ENCODE results near the gene FITM2.
"Not testable (repeated sequence)": the region's sequence is repeated elsewhere in the genome, so short reads cannot be mapped to it uniquely, and the experiment has no call there.

The FITM2 gene

DNA sequence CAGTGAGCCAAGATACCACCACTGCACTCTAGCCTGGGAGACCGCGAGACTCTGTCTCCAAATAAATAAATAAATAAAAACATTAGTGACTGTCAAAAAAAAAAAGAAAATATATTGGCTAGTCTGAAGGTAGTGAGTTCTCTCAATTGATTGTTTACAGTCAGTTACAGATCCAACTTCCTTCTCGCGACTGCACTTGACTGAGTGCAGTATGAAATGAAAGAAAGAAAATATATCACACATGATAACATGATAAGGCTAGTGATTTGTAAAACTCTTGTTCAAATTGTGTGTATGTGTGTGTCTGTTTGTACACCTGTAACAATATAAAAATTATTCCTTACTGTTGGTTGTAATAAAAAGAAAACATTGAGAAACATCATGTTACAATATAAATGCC, 33.7 kb upstream of the FITM2 start:
- TF ChIP-seq ZNF274 (IDR thresholded peaks at IDR 0.05; ENCODE audit: low read depth, low read length): no peak
- H3K4me3 ChIP-seq (ENCODE audit: low read length): no peak overlapping the region

- H3K4me3 ChIP-seq (ENCODE audit: low read length): no peak overlapping the region
- no peak for TF ChIP-seq ZNF274 (IDR thresholded peaks at IDR 0.05; ENCODE audit: low read depth, low read length)
Observed at GRCh38 chr20:44343162-44343675, 32.2 kb upstream of the FITM2 start.

DNA sequence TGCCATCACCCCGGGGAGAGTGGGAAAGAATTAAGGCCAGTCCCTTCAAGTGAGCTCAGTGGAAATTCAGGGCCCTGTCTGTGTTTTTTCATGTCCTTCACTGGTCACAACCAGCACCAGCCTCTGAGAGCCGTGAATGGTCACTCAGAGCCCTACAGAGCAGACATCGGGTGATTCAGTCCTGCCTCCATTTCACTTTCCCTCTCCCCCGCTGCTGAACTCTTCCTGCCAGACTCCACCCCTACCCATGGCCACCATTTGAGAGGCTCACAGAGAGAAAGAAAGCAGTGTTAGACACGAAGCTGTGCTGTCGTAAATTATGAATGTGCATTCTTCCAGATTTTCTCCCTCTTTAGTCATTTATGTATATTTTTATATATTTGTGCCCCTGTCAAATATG, 31.2 kb upstream of the FITM2 start:
- no peak for TF ChIP-seq ZNF274 (IDR thresholded peaks at IDR 0.05; ENCODE audit: low read depth, low read length)
- no peak overlapping the region for H3K4me3 ChIP-seq (ENCODE audit: low read length)

- no peak for TF ChIP-seq ZNF274 (IDR thresholded peaks at IDR 0.05; ENCODE audit: low read depth, low read length)
- no peak within 1 kb of the TSS for H3K4me3 ChIP-seq (ENCODE audit: low read length)
Observed at GRCh38 chr20:44336725-44337380, 25.9 kb upstream of the FITM2 start, which contains the start of gene R3HDML. Gene R3HDML, plus strand, starts transcription at chr20:44337043. Its CDS starts 115 bp downstream, at chr20:44337158.

DNA sequence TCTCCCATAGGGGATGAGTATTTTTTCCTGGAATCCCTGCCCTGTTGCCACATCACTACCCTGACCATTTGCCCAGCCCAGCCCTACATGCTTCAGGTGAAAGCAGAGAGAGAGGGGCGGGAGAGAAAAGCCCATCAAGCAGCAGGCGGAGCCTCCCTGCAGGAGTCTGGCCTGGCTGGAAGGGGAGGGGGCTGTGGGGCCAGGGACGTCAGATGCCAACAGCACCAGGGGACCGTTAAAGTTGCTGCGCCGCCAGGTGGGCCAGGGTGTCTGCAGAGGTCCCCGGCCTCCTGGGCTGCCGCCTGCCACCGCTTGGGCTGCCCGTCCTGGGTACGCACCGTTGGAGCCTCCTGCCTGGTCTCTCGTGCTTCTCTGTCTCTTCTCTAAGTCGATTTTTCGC, 25.1 kb upstream of the FITM2 start:
- TF ChIP-seq ZNF274 (IDR thresholded peaks at IDR 0.05; ENCODE audit: low read depth, low read length): no peak
- no peak overlapping the region for H3K4me3 ChIP-seq (ENCODE audit: low read length)

GRCh38 chr20:44335675-44336074, 24.7 kb upstream of the FITM2 start:
- TF ChIP-seq ZNF274 (IDR thresholded peaks at IDR 0.05; ENCODE audit: low read depth, low read length): no peak
- H3K4me3 ChIP-seq (ENCODE audit: low read length): no peak overlapping the region

GRCh38 chr20:44334709-44335108, 23.7 kb upstream of the FITM2 start:
- no peak overlapping the region for H3K4me3 ChIP-seq (ENCODE audit: low read length)
- TF ChIP-seq ZNF274 (IDR thresholded peaks at IDR 0.05; ENCODE audit: low read depth, low read length): no peak

- no peak for TF ChIP-seq ZNF274 (IDR thresholded peaks at IDR 0.05; ENCODE audit: low read depth, low read length)
- no peak overlapping the region for H3K4me3 ChIP-seq (ENCODE audit: low read length)
Observed at GRCh38 chr20:44334306-44334705, 23.3 kb upstream of the FITM2 start.

- no peak overlapping the region for H3K4me3 ChIP-seq (ENCODE audit: low read length)
- TF ChIP-seq ZNF274 (IDR thresholded peaks at IDR 0.05; ENCODE audit: low read depth, low read length): no peak
Observed at GRCh38 chr20:44331201-44331600, 20.2 kb upstream of the FITM2 start.

- no peak for TF ChIP-seq ZNF274 (IDR thresholded peaks at IDR 0.05; ENCODE audit: low read depth, low read length)
- H3K4me3 ChIP-seq (ENCODE audit: low read length): no peak overlapping the region
Observed at GRCh38 chr20:44328428-44328827, 17.4 kb upstream of the FITM2 start.

GRCh38 chr20:44327748-44328147, 16.7 kb upstream of the FITM2 start:
- H3K4me3 ChIP-seq (ENCODE audit: low read length): not testable (repeated sequence)

- no peak overlapping the region for H3K4me3 ChIP-seq (ENCODE audit: low read length)
- TF ChIP-seq ZNF274 (IDR thresholded peaks at IDR 0.05; ENCODE audit: low read depth, low read length): no peak
Observed at GRCh38 chr20:44326391-44327159, 15.6 kb upstream of the FITM2 start.

DNA sequence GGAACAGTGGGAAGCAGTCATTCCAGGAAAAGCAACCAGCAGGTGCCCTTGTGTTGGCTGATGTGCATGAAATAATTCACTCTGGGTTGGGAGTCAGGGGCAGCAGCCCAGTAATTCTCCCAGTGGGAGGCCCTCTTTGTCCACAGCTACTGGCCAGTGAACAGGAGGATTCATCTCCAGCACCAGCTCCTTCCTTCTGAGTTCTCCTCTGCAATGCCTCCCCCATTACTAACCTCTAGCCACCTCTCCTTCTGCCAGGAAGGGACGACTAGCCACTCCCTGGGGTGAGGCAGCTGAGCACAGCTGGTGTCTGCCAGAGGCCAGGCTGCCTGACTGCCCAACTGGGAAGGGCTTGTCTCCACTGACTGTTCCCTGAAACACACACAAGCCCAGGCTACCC, 13.3 kb upstream of the FITM2 start:
- no peak overlapping the region for H3K4me3 ChIP-seq (ENCODE audit: low read length)
- no peak for TF ChIP-seq ZNF274 (IDR thresholded peaks at IDR 0.05; ENCODE audit: low read depth, low read length)

- TF ChIP-seq ZNF274 (IDR thresholded peaks at IDR 0.05; ENCODE audit: low read depth, low read length): no peak
- no peak overlapping the region for H3K4me3 ChIP-seq (ENCODE audit: low read length)
Observed at GRCh38 chr20:44319839-44320422, 8.9 kb upstream of the FITM2 start.

DNA sequence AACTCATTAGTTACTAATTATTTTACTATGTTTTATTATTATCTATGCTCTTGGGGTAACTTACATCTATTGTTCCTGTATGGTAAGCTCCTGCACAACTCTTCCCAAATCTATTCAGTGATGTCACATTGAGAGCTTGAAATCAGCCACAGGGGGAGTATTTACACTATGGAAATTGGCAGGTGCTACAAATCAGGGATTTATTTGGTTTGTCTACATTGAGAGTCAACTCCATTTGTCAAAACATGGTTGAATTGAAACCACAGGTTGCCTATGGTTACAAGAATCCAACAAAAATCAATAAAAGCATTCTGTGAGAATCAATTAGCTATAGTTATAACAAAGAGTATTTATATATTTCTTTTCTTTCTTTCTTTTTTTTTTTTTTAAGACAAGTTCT, 3.9 kb upstream of the FITM2 start:
- H3K4me3 ChIP-seq (ENCODE audit: low read length): no peak overlapping the region
- no peak for TF ChIP-seq ZNF274 (IDR thresholded peaks at IDR 0.05; ENCODE audit: low read depth, low read length)
